ENCODE results near the gene CCDC174.

DNA sequence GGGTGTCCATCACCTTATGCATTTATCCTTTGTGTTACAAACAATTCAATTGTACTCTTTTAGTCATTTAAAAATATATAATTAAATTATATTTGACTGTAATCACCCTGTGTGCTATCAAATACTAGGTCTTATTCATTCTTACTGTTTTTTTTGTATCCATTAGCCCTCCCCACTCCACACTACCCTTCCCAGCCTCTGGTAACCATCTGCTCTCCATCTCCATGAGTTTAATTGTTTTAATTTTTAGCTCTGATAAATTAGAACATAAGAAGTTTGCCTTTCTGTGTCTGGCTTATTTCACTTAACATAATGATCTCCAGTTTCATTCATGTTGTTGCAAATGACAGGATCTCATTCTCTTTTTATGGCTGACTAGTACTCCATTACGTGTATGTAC is 40.2 kb downstream of the CCDC174 start:
- TF ChIP-seq, protein P1, sequence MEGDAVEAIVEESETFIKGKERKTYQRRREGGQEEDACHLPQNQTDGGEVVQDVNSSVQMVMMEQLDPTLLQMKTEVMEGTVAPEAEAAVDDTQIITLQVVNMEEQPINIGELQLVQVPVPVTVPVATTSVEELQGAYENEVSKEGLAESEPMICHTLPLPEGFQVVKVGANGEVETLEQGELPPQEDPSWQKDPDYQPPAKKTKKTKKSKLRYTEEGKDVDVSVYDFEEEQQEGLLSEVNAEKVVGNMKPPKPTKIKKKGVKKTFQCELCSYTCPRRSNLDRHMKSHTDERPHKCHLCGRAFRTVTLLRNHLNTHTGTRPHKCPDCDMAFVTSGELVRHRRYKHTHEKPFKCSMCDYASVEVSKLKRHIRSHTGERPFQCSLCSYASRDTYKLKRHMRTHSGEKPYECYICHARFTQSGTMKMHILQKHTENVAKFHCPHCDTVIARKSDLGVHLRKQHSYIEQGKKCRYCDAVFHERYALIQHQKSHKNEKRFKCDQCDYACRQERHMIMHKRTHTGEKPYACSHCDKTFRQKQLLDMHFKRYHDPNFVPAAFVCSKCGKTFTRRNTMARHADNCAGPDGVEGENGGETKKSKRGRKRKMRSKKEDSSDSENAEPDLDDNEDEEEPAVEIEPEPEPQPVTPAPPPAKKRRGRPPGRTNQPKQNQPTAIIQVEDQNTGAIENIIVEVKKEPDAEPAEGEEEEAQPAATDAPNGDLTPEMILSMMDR (IDR thresholded peaks at IDR 0.05): no peak
- no peak for TF ChIP-seq POLR2A (IDR thresholded peaks at IDR 0.05)

Measured in testis (tissue), 2 donors.